Peyer's patch (tissue), 4 donors: Measurements from ENCODE around the gene PPFIA1. TPM values are rescaled to one million over a fixed set of nuclear protein-coding genes. Genes with fewer than 3 reads are reported as not detected.
A peak's percentile ranks its signal among the peaks of the same experiment; 100 is the strongest.

Experiments
- DNase-seq, 3 donors: peaks; one replicate each; pipeline ENCODE4 v3.0.0-alpha.2; 2017 to 2019
- H3K27ac ChIP-seq, 4 donors: fragments of 200-600 bp; sonication (generic); one replicate each; pipeline ENCODE4 v1.5.1; 2016 to 2019
- H3K27me3 ChIP-seq, 2 donors: fragments of 200-600 bp; sonication (generic); one replicate each; pipeline ENCODE4 v1.5.1; 2019
- H3K36me3 ChIP-seq, 3 donors: fragments of 200-600 bp; sonication (generic); one replicate each; pipeline ENCODE4 v1.5.1; 2016 to 2019
- H3K4me1 ChIP-seq, 4 donors: fragments of 200-600 bp; sonication (generic); one replicate each; pipeline ENCODE4 v1.5.1; 2016 to 2019
- H3K4me3 ChIP-seq, 4 donors: fragments of 200-600 bp; sonication (generic); 1 replicate in 3 of 4; 2 replicates in 1 of 4; pipeline ENCODE4 v1.5.1; 2016 to 2019; ENCODE audit warnings: mild to moderate bottlenecking in 1 of 4
- H3K9me3 ChIP-seq, 4 donors: fragments of 200-600 bp; sonication (generic); one replicate each; pipeline ENCODE4 v1.5.1; 2016 to 2019; ENCODE audit warnings: mild to moderate bottlenecking in 1 of 4
- POLR2A ChIP-seq, 2 donors: fragments of 450-650 bp; IDR thresholded peaks; one replicate each; pipeline ENCODE4 v1.5.1; 2017; ENCODE audit warnings: antibody characterized with exemption in 2 of 2, mild to moderate bottlenecking in 2 of 2, moderate library complexity in 2 of 2
- total RNA-seq, 4 donors: library from RNA; depleted of rRNA; stranded (reverse); fragments of >200 nt; gene quantifications; one replicate each; pipeline ENCODE4 v1.1.0, GENCODE V29; 2016
- TF ChIP-seq, protein P1 (sequence below), 6 experiments: fragments of 450-650 bp in 4 of 6; fragments of 200-600 bp in 2 of 6; sonication (generic) in 1 of 6; IDR thresholded peaks; one replicate each; pipeline ENCODE4 v1.5.1; 2017 to 2019; ENCODE audit warnings: antibody characterized with exemption in 6 of 6, mild to moderate bottlenecking in 3 of 6, moderate library complexity in 1 of 6

PPFIA1 gene
- 100 to 1,000 TPM in 1 of 4 donors, 10 to 100 TPM in 3; 45.5 to 111 (median 71.4) TPM for total RNA-seq

DNA sequence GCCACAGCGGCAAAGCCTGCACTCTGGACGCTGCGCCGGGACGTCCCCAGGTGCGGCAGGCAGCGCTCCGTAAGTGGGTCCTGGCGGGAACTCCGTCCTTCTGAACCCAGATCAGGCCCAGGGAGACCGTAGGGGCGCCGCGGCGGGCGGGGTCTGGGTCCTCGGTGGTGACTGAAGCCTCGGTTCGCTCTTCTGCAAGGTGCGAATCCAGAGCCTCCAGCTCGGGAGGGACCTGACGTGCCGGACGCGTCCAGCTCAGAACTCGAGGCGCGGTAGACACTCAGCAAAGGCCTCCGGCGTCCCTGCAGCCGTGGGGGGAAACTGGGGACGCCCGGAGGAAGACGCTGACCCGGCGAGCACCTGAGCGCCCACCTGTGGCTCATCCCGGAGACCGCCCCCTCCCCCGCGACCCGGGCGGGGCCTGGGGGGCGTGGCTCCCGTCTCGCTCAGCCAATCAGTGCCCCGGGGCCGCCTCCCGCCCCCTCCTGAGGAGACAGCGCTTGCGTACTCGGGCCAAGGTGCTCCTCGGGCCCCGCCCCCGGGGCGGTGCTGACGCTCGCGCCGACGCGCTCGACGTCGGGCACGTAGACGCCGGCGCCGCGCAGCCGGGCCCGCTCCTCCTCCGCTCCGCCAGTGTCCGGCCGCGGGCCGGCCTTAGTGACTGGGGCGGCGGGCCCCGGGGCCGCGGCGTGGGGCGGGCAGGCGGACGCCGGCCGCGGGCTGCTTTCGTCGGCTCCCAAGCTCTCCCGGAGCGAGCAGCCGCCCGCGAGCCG is at the start of gene PPFIA1:
Gene PPFIA1 (plus strand): TSS at position 587 of the 773 bp plus-strand sequence. CDS start 1,483 bp downstream, outside the sequence.
- Histone ChIP-seq H3K27me3 (no peaks in the 10 kb centered on the region), H3K27ac (peak within 1 kb of the TSS; percentile 90 to 98 (median 92)), H3K9me3 (no peaks in the 10 kb centered on the region), H3K36me3 (peaks cover 0 to 22% (median 0%) of the 10 kb centered on the region in 3 donors), H3K4me1 (peaks cover 0 to 9% (median 3%) of the 10 kb centered on the region in 4 donors), H3K4me3 (peak within 1 kb of the TSS; percentile 71 to 96 (median 74))
- TF ChIP-seq, protein P1, sequence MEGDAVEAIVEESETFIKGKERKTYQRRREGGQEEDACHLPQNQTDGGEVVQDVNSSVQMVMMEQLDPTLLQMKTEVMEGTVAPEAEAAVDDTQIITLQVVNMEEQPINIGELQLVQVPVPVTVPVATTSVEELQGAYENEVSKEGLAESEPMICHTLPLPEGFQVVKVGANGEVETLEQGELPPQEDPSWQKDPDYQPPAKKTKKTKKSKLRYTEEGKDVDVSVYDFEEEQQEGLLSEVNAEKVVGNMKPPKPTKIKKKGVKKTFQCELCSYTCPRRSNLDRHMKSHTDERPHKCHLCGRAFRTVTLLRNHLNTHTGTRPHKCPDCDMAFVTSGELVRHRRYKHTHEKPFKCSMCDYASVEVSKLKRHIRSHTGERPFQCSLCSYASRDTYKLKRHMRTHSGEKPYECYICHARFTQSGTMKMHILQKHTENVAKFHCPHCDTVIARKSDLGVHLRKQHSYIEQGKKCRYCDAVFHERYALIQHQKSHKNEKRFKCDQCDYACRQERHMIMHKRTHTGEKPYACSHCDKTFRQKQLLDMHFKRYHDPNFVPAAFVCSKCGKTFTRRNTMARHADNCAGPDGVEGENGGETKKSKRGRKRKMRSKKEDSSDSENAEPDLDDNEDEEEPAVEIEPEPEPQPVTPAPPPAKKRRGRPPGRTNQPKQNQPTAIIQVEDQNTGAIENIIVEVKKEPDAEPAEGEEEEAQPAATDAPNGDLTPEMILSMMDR (IDR thresholded peaks at IDR 0.05), result no peak
- peak; percentile 83 to 98 for TF ChIP-seq POLR2A (IDR thresholded peaks at IDR 0.05)
- peak; percentile 96 to 98 (median 98) for DNase-seq

DNA sequence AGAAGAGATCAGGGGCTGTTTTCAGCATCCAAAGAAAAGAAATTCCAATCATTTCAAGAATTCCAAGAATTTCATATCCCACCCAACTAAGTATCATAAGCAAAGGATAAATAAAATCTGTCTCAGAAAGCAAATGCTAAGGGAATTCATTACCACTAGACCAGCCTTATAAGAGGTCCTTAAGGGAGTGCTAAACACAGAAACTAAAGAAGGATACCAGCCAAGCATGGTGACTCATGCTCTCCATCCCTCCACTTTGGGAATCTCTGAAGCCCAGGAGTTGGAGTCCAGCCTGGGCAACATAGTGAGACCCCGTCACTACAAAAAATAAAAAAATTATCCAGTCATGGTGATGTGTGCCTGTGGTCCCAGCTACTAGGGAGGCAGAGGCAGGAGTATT is 49.6 kb upstream of the PPFIA1 start:
- TF ChIP-seq, protein P1 (IDR thresholded peaks at IDR 0.05), result no peak
- TF ChIP-seq POLR2A (IDR thresholded peaks at IDR 0.05), result no peak
- H3K9me3 ChIP-seq, result no peaks in the 10 kb centered on the region
- H3K27me3 ChIP-seq, result no peaks in the 10 kb centered on the region
- no peak overlapping the region for H3K4me3 ChIP-seq
- DNase-seq, result no peak
- no peaks in the 10 kb centered on the region for H3K36me3 ChIP-seq
- H3K4me1 ChIP-seq, result no peaks in the 10 kb centered on the region
- no peak overlapping the region for H3K27ac ChIP-seq

DNA sequence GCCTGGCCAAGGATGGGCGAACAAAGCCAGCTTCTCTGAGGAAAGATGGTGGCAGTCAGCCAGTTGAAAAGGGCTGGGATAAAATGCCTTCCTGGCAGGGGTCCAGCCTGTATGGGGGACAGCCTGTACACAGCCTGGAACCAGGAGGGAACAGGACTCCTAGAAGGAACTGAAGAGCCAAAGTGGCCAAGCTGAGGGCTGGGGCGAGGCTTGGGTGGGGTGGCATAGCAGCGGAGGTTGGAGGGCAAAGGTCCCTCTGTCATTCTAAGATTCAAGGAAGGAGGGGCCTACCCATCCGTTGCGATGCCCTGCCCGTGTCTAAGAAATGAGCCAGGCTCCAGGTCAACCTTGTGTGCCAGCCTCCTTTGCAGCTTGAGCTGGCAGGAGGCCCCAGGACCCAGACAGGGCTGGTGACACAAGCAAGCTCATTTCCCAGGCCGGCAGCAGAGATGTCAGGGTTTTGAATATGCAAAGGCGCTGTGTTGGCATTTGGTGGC is 44.8 kb upstream of the PPFIA1 start:
- Histone ChIP-seq H3K27ac (peak overlapping the region in 3 of 4 donors; percentile 66 to 93 (median 87)), H3K4me3 (no peak overlapping the region), H3K27me3 (no peaks in the 10 kb centered on the region), H3K4me1 (peaks cover 0 to 15% (median 2%) of the 10 kb centered on the region in 4 donors), H3K9me3 (no peaks in the 10 kb centered on the region), H3K36me3 (no peaks in the 10 kb centered on the region)
- TF ChIP-seq, protein P1 (IDR thresholded peaks at IDR 0.05), result no peak
- peak; percentile 41 to 69 for TF ChIP-seq POLR2A (IDR thresholded peaks at IDR 0.05)
- peak in 2 of 3 donors; percentile 90 to 92 for DNase-seq

DNA sequence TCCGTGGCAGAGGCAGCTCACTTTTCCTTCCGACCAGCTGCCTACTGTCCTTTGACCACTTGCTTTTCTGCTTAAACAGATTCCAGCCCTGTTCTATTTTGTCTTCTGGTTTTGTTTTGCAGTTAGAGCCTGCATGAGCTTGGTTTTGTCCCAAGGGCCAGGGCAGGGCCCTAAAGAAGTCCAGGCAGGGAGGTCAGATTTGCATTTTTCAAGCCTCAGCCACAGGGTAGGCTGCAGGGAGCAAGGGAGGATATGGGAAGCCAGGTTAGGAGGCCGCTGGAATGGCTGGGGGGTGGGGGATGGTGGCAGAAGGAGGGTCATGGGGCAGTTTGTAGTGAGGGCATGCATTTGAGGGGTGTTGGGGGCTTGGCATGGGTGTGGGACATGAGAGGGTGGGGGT is 44.3 kb upstream of the PPFIA1 start:
- DNase-seq, result no peak
- Histone ChIP-seq H3K9me3 (no peaks in the 10 kb centered on the region), H3K4me3 (no peak overlapping the region), H3K36me3 (no peaks in the 10 kb centered on the region), H3K27ac (peak overlapping the region in 3 of 4 donors; percentile 66 to 93 (median 87)), H3K27me3 (no peaks in the 10 kb centered on the region), H3K4me1 (peaks cover 0 to 15% (median 2%) of the 10 kb centered on the region in 4 donors)
- TF ChIP-seq POLR2A (IDR thresholded peaks at IDR 0.05), result no peak
- TF ChIP-seq, protein P1 (IDR thresholded peaks at IDR 0.05), result no peak

DNA sequence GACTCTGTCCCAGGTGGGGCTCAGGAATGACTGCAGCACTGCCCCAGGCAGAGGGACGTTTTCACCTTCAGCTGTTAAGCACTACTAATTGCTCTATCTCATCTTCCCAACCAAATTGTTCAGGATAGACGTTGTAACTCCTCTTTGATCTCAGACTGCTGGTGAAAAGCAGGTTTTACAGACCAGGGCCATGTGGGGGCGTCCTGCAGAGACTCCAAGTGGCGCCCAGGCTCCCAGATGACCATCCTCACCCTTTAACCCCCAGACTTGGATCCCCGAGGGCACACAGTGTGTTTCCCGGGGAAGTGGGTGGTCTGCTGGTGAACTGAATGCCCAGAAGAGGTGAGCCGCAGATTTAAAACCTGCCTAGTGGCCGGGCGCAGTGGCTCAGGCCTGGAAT is 43.5 kb upstream of the PPFIA1 start:
- no peak for DNase-seq
- H3K27ac ChIP-seq, result peak overlapping the region in 3 of 4 donors; percentile 66 to 93 (median 87)
- H3K4me1 ChIP-seq, result peaks cover 0 to 15% (median 2%) of the 10 kb centered on the region in 4 donors
- TF ChIP-seq POLR2A (IDR thresholded peaks at IDR 0.05), result no peak
- TF ChIP-seq, protein P1 (IDR thresholded peaks at IDR 0.05), result peak in 2 of 6 experiments; percentile 10 to 18
- no peaks in the 10 kb centered on the region for H3K9me3 ChIP-seq
- no peaks in the 10 kb centered on the region for H3K27me3 ChIP-seq
- H3K36me3 ChIP-seq, result no peaks in the 10 kb centered on the region
- no peak overlapping the region for H3K4me3 ChIP-seq
